Gastroesophageal sphincter (tissue), 3 donors: ENCODE measurements around the gene KCNK15.

Experiments used
- POLR2A ChIP-seq, 2 donors: fragments of 450-650 bp; IDR thresholded peaks; one replicate each; pipeline ENCODE4 v1.6.1; 2017; ENCODE audit warnings: antibody characterized with exemption in 2 of 2, mild to moderate bottlenecking in 2 of 2, moderate library complexity in 1 of 2
- TF ChIP-seq, protein P1 (sequence below), 4 experiments: fragments of 200-600 bp in 2 of 4; fragments of 450-650 bp in 2 of 4; sonication (generic) in 1 of 4; IDR thresholded peaks; one replicate each; pipeline ENCODE4 v1.5.1; 2017 to 2019; ENCODE audit warnings: antibody characterized with exemption in 4 of 4, mild to moderate bottlenecking in 2 of 4, moderate library complexity in 2 of 4

DNA sequence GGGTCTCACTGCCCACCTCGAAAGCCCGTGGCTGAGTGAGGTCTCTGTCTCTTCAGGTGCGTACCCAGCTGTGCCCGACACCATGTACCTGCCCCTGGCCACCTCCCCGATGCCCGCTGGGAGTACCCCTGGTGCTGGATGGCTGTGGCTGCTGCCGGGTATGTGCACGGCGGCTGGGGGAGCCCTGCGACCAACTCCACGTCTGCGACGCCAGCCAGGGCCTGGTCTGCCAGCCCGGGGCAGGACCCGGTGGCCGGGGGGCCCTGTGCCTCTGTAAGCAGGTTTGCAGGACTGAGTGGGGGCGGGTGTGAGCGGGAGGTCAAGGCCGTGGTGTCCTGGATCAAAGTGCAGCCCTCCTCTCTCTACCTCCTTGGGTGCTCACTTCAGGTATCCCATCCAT lies 25.8 kb upstream of the KCNK15 start:
- no peak for TF ChIP-seq POLR2A (IDR thresholded peaks at IDR 0.05)
- TF ChIP-seq, protein P1, sequence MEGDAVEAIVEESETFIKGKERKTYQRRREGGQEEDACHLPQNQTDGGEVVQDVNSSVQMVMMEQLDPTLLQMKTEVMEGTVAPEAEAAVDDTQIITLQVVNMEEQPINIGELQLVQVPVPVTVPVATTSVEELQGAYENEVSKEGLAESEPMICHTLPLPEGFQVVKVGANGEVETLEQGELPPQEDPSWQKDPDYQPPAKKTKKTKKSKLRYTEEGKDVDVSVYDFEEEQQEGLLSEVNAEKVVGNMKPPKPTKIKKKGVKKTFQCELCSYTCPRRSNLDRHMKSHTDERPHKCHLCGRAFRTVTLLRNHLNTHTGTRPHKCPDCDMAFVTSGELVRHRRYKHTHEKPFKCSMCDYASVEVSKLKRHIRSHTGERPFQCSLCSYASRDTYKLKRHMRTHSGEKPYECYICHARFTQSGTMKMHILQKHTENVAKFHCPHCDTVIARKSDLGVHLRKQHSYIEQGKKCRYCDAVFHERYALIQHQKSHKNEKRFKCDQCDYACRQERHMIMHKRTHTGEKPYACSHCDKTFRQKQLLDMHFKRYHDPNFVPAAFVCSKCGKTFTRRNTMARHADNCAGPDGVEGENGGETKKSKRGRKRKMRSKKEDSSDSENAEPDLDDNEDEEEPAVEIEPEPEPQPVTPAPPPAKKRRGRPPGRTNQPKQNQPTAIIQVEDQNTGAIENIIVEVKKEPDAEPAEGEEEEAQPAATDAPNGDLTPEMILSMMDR (IDR thresholded peaks at IDR 0.05): no peak
